ENCODE data around the gene TNS3.

GRCh38 chr7:47383696-47384445 lies 198.0 kb downstream of the TNS3 start:
- TF ChIP-seq, protein P1, sequence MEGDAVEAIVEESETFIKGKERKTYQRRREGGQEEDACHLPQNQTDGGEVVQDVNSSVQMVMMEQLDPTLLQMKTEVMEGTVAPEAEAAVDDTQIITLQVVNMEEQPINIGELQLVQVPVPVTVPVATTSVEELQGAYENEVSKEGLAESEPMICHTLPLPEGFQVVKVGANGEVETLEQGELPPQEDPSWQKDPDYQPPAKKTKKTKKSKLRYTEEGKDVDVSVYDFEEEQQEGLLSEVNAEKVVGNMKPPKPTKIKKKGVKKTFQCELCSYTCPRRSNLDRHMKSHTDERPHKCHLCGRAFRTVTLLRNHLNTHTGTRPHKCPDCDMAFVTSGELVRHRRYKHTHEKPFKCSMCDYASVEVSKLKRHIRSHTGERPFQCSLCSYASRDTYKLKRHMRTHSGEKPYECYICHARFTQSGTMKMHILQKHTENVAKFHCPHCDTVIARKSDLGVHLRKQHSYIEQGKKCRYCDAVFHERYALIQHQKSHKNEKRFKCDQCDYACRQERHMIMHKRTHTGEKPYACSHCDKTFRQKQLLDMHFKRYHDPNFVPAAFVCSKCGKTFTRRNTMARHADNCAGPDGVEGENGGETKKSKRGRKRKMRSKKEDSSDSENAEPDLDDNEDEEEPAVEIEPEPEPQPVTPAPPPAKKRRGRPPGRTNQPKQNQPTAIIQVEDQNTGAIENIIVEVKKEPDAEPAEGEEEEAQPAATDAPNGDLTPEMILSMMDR (conservative IDR thresholded peaks at IDR 0.05 in 1 of 2, IDR thresholded peaks at IDR 0.05 in 1 of 2; ENCODE audit: extremely low read depth in 1 of 2, insufficient read depth in 1 of 2, low read depth in 1 of 2, low read length in 2 of 2), result no peak
- TF ChIP-seq EZH2 (IDR thresholded peaks at IDR 0.05; ENCODE audit: borderline replicate concordance, low read length), result no peak
